Tibial nerve (tissue), 3 donors: ENCODE measurements around the gene IL36A.

Source experiments
- CTCF ChIP-seq, 5 experiments: fragments of 200-600 bp in 3 of 5; fragments of 450-650 bp in 2 of 5; sonication (generic) in 3 of 5; IDR thresholded peaks; one replicate each; pipeline ENCODE4 v1.5.1; 2016 to 2019; ENCODE audit warnings: antibody characterized with exemption in 5 of 5, mild to moderate bottlenecking in 3 of 5, moderate library complexity in 2 of 5
- POLR2A ChIP-seq, 2 donors: fragments of 450-650 bp; IDR thresholded peaks; one replicate each; pipeline ENCODE4 v1.6.1; 2017; ENCODE audit warnings: antibody characterized with exemption in 2 of 2, mild to moderate bottlenecking in 2 of 2, moderate library complexity in 2 of 2

DNA sequence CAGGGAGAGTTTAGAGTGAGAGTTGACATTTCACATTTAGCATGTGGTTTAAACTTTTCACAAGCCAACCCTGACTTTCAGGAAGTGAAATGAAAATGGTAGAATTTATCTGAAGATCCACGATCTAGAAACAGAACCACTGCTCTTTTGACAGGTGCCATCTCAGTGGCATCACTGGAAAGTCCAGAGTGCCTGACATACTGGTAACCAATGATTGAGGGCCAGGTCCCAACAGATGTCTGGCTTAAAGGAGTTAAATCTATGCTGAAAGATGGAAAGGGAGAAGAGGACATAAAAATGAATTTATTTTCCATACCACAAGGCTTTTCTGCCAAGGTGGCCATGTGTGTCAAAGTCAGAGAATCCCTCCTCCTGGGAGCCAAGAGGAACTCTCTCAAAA is 24.7 kb upstream of the IL36A start:
- TF ChIP-seq CTCF (IDR thresholded peaks at IDR 0.05) = no peak
- no peak for TF ChIP-seq POLR2A (IDR thresholded peaks at IDR 0.05)
